ENCODE results near the gene GATAD2A.
"Not testable (repeated sequence)": the region's sequence is repeated elsewhere in the genome, so short reads cannot be mapped to it uniquely, and the experiment has no call there.

GATAD2A gene

DNA sequence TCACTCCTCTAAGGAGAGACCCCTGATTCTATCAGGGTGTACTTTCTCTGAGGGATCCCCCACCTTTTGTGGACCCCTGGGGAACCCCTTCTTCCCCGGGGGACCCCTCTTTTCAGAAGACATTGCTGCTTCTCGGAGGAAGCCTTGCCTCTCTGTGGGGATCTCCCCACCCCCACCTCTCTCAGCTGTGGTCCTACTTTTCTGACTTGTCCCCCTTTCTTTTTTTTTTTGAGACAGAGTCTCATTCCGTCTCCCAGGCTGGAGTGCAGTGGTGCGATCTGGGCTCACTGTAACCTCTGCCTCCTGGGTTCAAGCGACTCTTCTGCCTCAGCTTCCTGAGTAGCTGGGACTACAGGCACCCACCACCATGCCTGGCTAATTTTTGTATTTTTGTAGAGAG is 18.4 kb upstream of the GATAD2A start:
- DNase-seq (ENCODE audit: low read depth in 2 of 2): no peak

DNA sequence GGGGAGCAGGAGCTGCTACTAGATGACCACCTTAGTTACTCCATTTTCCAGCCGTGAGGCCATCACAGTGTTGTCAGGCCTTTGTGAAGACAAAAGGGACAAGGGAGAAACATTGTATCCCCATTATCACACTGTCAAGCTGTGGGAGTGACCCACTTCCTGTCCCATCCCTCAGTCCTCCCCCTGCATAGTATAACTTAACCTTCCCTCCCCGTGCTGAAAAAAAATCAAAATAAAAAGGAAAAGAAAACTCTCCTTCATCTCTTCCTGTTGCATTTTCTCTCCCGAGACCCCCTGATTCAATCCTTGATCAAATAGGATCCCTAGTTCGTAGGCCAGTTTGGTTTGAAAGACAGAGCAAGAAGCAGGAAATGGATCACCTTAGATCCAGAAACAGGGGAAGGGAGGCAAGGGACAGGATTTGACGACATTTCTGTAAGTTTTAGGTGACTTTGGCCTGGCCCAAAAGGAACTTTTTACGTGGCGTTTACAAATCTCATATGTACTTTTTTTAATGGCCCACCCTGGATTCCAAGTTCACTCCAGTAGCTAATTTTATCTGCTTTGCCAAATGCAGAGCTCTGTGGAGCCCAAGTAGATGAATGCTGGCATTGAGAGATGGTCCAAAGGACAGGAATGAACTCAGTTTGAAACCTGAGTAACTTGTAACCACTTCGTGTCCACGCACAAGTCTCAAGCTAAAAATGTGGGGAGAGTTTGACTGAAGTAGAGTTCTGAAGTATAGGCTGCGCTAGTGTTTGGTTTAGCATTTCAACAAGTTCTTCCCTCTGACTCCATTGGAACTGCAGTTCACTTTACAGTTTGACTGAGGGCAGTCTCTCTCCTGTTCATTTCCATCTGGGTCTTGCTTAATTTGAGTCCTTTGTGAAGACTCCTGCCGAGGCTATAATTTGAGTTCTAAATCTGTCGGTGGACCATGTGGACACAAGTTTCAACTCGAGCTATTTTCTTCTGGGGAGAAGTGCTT is 16.6 kb upstream of the GATAD2A start:
- DNase-seq (ENCODE audit: low read depth in 2 of 2): no peak

DNA sequence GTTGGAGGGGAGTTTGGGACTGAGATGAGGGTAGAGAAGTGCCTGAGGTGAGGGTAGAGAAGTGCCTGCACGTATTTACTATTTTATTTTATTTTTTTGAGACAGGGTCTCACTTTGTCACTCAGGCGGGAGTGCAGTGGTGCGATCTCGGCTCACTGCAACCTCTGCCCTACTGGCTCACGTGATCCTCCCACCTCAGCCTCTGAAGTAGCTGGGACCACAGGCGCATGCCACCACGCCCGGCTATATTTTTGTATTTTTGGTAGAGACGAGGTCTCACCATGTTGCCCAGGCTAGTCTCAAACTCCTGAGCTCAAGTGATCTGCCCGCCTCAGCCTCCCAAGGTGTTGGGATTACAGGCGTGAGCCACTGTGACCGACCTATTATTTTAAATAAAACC is 15.8 kb upstream of the GATAD2A start:
- DNase-seq (ENCODE audit: low read depth in 2 of 2): not testable (repeated sequence)

DNA sequence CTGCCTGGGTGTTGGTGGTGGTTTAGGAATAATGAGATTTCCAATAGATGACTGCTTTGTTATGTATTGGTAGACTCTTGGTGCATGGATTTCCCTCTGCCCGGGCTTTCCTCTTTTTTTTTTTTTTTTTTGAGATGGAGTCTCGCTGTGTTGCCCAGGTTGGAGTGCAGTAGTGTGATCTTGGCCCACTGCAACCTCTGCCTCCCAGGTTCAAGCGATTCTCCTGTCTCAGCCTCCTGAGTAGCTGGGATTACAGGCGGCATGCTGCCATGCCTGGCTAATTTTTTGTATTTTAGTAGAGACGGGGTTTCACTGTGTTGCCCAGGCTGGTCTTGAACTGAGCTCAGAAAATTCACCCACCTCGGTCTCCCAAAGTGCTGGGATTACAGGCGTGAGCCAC is 11.1 kb upstream of the GATAD2A start:
- DNase-seq (ENCODE audit: low read depth in 2 of 2): not testable (repeated sequence)

DNA sequence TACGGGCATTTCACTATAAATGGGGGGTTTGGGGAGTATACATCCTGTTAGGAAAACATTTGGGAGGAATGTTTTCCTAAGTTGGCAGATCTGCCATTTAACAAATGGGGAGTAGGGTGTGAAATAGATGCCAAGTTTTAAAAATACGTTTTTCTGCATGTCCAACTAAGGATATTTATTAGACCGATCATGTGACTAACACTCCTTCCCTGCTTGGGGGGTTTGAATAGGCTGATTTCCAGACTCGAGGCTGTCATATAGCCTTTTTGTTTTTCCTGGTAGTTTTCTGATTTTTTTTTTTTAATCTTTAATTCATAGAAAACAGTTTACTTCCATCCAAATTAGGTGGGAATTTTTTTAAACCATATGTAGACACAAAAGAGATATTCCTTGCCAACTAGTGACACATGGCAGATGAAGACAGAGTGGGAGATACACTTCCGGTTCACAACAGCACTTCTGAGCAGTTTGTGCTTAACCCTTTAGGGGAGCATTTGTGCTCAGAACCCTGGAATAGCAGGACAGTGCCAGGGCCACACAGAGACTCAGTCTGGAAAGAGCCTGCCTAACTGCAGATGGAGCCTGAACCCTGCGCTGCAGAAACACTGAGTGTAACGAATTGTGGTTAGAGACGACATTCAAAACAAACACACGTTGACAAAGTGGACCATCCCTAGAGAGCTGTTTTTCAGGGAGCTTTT is 5.6 kb upstream of the GATAD2A start:
- no peak for DNase-seq (ENCODE audit: low read depth in 2 of 2)

DNA sequence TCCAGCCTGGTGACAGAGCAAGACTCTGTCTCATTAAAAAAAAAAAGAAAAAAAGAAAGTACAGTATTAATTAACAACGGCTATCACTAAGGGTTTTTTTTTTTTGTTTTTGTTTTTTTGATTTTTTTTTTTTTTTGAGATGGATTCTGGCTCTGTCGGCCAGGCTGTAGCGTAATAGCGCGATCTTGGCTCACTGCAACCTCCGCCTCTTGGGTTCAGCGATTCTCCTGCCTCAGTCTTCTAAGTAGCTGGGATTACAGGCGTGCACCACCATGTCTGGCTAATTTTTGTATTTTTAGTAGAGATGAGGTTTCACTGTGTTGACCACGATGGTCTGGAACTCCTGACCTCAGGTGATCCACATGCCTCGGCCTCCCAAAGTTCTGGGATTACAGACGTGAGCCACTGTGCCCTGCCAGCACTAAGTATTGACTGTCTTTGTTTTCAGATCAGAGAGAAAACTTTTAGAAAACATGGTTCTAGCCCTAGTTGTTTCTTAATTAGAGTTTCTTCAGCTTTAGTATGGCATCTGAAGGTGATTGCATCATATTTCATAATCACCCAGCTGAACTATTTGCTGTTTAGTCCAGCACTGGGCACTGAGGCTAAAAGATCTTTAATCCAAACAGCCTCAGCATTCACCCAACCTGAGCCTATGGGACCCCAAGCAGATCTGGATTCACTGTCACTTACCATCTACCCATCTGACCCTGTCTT is 2.7 kb upstream of the GATAD2A start:
- no peak for DNase-seq (ENCODE audit: low read depth in 2 of 2)

DNA sequence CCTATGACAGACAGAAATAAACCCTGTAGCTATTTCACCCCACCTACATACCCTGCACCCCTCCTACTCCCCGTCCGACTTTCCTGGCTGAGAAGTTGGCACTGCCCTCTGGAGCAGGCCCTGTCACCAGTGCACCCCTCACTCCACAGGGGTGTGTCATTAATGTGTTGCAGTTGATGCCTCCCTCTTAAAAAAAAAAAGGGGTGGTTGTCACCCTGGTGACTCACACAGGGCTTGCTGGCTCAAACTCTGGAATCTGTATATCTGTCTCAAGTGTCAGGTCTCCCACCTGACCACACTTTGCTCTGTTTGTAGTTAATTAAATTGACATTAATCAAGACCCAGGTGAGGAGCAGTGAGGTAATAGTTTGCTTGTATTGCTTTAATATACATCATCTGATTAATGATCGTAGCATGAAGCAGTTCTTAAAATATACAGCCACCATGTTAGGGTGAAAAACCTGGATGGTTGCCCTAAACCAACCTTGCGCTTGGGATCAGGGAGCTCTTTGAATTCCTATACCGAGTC is 2.0 kb upstream of the GATAD2A start:
- no peak for DNase-seq (ENCODE audit: low read depth in 2 of 2)

DNA sequence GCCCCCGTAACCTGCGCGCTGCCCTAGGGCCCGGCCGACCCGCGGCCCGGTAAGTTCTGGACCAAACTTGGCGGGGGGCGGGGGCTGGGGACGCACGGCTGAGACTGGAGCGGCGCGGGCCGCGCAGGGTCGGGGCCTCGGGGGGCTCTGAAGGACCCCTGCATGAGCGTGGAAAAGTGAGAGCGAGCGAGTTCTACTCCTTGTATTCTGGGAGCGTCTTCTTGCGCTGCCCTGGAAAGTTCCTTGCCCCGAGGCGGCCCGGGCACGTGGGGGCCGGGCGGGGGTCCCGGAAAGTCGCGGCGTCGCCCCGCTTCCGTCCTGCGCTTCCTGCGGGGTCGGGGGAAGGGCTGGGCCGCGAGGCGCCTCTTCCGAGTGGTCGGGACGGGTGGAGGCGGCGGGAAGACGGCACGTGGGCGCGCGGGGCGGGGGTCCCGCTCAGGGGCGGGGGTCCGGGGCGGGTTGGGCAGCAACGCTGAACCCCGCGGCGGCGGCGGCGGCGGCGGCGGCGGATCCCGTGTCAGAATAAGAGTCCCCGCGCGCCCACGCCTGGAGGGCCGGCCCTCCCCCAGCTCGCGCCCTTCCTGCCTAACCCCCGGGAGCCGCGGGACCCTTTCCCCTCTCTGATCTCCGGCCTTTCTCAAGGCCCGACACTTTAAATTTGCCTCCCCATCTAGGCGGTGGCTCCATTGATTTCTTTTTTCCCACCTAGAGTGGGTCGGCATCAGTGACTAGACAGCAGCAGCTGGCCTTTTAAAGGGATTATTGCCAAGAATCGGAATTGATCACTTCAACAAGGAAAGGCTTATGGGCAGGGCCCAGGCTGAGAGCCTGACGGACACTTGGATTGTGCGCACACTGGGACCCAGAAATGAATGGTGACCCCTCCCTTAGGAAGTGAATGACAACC is 749 bp downstream of the GATAD2A start:
- DNase-seq (ENCODE audit: low read depth in 2 of 2): peak; percentile 34 to 35

DNA sequence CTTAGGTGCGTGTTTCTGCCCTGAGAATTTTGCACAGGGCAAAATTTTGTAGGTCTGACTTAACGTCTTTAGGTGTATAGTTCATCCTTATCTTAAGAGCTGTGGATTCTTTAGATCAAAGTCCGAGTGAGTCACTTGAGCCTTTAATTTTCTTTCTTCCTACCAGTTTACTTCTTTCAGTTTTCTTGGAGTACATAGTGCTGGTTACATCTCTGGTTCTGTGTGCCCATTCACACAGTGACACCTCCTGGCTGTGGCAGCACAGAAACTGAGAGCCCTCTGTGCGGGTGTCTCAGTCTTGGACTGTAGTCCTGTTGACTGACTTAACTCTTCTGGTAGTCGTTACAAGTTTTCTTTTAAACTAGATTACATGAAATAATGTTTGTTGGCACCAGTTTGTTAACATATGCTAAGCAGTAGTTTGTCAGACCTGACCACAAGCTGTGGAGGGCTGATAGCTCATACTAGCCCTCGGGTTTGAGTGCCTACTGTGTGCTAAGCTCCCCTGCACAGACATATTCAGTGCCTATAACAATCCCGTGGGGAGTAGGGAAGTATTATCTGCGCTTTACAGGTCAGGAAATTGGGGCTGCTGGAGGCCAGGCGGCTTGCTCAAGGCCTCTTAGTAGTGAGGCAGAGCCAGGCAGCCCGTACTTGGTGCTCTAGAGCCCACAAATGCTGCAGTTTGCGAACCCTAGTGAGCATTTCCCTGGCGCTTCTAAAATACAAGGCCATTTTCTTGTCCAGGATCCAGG is 1.6 kb downstream of the GATAD2A start:
- DNase-seq (ENCODE audit: low read depth in 2 of 2): peak in 1 of 2 donors; percentile 53

DNA sequence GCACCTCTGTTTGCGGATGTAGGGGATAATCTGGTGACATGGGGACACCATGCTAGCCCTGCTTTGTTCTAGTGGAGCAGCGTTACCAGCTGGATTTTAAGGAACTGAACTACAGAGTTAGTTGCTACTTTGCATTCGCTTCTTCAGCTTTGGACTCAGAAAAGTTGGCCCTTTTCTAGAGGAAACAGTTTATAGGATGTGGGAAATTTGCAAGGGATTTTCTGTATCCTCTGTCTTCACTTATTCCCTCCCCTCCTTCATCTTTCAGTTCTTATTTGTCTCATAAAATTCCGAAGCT is 2.1 kb downstream of the GATAD2A start:
- no peak for DNase-seq (ENCODE audit: low read depth in 2 of 2)

DNA sequence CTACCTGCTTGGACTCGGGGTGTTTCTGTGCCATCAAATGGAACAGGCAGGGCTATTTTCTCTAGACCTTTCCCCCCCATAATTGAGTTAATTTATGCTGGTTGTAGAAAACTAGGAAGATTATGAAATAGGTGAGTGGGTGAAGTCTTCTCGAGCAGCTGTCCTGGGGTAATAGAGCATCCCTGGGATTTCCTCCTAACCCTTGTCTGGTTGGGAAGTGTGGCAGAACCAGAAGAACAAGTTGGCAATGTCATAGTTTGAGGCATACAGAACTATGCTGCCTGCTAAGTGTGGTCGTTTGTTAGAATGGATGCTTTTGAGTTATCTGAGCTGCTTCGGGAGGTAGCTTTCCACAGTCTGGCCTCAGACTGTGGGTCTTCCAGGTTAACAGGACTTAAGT is 3.7 kb downstream of the GATAD2A start:
- DNase-seq (ENCODE audit: low read depth in 2 of 2): no peak

DNA sequence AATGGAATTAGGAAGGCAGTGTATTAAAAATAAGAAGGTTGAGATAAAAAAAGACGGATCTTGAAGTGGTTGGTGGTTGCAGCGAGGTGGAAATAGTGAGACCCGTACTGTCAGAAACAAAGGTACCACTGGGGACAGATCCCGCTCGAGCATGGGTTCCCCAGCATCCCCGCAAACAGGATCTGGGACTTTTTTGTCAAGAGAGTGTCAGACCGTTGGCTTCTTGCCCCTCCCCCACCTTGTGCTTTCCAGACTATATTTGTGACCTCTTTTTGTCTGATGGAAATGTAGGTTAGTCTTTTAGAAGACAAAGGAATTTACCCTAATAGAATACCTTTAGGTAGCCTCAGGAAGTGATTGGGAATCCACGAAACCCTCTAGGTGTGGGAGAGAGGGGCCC is 4.2 kb downstream of the GATAD2A start:
- no peak for DNase-seq (ENCODE audit: low read depth in 2 of 2)

DNA sequence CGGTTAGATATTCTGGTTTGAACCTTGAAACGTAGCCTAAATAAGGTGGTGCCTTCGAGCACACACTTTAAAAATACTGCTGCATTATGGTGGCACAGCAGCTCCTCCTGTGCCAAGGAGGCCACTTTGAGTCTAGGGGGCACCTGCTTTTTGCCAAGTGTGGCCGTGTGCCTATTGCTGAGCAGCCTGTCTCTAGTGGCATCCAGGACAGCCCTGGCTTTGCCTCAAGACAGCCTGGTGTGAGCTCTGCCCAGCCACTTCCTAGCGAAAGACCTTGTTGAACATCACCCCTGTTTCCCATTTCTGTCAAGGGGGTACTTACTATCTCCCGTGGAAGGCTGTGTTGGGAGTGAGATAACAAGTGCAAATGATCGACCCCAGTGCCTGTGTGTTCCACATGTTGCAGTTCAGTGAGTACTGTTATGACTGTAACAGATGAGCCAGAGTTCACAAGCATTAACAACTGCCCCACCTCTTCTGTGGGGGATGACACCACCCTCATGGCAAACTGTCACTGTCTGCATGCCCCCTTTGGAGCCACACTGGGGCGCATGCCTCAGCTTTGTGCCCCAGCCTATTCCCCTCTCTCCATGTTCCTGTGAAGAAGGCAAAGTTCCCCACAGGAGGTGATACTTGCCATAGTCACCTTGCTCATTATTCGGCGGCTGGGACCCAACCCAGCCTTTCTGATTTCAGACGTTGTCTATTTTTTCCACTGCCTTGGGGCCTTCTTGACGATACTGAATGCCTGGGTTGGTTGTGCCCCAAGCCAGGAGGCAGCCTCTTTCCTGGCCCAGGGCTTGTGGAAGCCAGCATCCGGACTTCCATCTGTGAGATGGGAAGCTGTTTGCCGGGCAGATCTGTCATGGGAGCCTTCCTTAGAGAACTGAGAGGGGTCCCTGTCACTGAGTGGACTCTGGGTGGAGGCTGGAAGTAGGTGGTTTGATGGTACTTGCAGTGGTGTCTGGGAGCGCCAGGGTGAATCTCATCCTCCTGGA is 5.4 kb downstream of the GATAD2A start:
- peak; percentile 36 to 44 for DNase-seq (ENCODE audit: low read depth in 2 of 2)

DNA sequence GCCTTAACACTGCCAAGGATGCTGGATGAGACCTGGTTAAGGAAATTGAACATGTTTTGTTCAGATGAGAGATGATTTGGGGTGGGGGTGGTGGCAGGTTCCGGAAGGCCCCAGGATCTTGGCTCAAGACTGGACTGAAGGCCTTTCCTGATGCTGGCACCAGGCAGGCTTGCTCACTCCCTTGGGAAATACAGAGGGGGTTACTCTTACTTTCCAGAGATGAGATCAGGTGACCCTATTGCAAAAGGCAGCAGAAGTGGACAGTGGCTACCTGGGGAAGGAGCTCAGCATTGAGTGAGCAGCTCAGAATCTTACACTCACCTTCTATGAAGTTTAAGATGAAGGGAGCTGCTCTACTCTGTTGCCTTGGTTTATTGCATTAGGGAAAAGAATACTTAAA is 10.8 kb downstream of the GATAD2A start:
- DNase-seq (ENCODE audit: low read depth in 2 of 2): no peak

DNA sequence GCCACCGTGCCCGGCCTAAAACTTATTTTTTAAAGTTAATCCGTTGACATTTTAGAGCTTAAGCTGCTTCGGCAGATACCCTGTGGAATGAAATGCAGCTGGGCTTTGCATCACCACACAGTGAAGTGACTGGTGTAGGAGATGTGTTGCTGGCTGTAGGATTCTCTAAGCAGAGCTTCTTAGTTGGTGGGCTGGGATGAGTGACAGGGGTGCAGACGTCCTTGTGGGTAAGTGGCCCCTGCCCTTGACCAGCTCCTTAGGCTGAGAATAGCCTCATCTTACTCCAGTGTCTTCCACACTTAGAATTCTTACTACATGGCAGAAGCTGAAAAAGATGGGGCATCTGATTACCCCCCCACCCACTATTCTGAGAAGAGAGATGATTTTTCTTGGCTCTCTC is 11.6 kb downstream of the GATAD2A start:
- no peak for DNase-seq (ENCODE audit: low read depth in 2 of 2)

DNA sequence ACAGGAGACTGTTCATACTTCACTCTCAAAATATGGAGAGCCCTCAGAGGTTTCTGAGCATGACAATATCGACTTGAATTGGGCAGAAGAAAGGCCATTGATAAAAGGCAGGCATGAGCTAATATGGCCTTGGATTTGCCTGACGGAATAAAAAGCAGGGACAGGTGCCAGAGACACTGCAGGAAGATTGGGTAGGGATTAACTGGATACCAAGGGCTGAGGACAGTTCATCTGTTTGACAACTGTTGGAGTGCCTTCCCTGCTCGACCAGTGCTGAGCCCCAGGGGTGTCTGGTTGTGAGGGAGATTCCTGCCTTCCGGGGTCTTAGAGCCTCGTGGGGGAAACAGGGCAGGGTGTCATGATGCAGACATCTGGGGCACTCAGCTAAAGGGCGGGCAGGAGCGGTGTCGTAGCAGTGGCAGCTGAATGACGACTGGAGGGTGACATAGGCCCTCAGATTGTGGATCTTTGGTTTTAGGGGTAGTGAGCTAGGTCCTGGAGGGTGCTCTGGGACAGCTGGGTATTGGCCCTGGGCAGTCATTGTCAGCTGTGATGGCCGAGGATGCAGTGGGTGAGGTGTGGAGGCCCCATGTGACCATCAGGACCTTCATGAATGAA is 12.3 kb downstream of the GATAD2A start:
- DNase-seq (ENCODE audit: low read depth in 2 of 2): no peak

DNA sequence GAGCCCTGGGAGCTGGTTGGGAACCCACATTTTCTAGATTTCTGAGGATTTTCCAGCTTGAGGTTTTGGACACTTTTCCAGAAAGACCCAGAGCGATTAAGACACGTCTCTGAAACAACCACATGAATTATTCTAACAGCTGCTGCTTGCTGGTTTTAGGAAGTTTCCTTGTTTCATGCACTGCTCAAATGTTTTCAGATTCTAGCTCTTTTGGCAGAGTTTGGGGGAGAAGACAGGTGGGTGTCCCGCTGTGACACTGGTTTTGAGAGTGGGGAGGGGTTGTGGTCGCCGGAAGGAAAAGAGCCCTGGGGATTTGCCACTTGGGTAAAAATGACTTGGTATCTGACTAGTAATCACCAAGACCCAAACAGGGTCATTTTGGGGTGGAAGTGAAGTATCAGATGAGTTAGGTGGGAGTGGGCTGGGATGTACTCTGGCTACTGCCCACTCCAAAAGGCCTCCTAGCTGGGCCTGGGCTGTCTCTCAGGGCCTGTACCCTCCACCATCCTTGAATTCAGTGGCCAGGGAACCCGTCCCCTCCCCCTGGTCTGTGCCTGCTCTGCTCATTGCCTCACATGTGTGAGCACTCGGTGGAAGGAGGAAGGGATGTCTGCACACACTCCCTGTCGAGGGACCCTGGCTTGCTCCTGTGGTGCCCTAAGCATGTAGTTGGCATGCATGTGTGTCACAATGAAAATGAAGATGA is 13.2 kb downstream of the GATAD2A start:
- no peak for DNase-seq (ENCODE audit: low read depth in 2 of 2)
